ENCODE measurements around the gene TPST2.

DNA sequence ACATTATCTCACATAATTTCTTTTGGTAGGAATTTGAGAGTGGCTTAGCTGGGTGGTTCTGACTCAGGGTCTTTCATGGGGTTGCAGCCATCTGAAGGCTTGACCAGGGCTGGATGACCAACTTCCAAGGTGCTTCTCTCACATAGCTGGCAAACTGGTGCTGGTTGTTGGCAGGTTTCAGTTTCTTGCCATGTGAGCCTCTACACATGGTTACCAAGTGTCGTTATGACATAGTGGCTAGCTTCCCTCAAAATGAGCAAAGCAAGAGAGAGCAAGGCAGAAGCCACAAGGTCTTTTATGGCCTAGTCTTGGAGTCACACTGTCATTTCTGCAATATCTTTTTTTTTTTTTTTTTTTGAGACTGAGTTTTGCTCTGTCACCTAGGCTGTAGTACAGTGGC, 73.4 kb downstream of the TPST2 start:
- TF ChIP-seq, protein P1, sequence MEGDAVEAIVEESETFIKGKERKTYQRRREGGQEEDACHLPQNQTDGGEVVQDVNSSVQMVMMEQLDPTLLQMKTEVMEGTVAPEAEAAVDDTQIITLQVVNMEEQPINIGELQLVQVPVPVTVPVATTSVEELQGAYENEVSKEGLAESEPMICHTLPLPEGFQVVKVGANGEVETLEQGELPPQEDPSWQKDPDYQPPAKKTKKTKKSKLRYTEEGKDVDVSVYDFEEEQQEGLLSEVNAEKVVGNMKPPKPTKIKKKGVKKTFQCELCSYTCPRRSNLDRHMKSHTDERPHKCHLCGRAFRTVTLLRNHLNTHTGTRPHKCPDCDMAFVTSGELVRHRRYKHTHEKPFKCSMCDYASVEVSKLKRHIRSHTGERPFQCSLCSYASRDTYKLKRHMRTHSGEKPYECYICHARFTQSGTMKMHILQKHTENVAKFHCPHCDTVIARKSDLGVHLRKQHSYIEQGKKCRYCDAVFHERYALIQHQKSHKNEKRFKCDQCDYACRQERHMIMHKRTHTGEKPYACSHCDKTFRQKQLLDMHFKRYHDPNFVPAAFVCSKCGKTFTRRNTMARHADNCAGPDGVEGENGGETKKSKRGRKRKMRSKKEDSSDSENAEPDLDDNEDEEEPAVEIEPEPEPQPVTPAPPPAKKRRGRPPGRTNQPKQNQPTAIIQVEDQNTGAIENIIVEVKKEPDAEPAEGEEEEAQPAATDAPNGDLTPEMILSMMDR (IDR thresholded peaks at IDR 0.05; ENCODE audit: extremely low read depth in 1 of 2, insufficient read depth in 1 of 2, low read depth in 1 of 2, low read length in 2 of 2): no peak
- no peak for TF ChIP-seq POLR2A (IDR thresholded peaks at IDR 0.05; ENCODE audit: low read depth, low read length)
- TF ChIP-seq, protein P2, sequence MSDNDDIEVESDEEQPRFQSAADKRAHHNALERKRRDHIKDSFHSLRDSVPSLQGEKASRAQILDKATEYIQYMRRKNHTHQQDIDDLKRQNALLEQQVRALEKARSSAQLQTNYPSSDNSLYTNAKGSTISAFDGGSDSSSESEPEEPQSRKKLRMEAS (IDR thresholded peaks at IDR 0.05; ENCODE audit: insufficient read depth, insufficient read length): no peak
- no peak for TF ChIP-seq EZH2 (IDR thresholded peaks at IDR 0.05; ENCODE audit: borderline replicate concordance, low read depth, low read length, severe bottlenecking)
